GM18498 (cell line): Measurements from ENCODE around the gene ZNF28.
"Not testable (repeated sequence)": the region's sequence is repeated elsewhere in the genome, so short reads cannot be mapped to it uniquely, and the experiment has no call there.

Source experiments
- ATAC-seq: cut with Tn5 transposase; IDR thresholded peaks from one replicate; pipeline ENCODE4 v1.9.1; 2021; ENCODE audit warnings: mild to moderate bottlenecking, moderate library complexity; ENCODE audit not compliant: unreplicated experiment

The ZNF28 gene

DNA sequence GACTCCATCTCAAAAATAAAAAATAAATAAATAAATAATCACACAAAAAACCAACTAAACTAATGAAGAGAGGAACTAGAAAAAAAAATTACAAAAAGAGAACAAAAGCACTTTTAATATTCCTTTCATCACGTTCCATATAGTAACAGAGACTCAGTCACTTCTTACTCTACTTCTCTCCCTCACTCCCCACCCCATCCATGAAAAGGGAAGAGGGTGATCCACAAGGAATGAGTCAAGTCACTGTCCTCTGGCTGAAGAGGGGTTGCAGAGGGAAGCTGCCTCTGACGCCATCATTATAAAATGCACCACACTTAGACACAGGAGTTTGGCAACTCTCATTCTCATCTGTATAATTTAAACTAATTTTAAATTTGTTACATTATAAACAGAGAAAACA, 38.6 kb downstream of the ZNF28 start:
- ATAC-seq: not testable (repeated sequence)

DNA sequence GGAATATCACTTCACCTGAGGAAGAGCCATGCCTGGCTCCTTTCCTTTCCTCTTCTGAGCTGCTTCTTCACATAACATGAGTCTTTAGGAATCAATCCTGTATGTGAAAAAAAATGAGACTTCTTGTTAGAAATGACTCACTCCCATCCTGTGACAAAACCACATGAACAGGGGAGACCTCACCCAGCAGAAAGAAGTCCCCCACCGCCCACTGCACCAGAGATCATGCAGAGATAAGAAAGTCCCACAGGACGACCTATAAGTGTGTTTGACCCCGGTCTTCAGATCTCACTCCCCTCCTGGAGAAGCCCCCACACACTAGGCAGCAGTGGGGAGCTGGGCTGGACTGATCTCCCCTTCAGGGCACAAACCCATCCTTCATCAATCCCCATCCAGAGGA, 42.6 kb downstream of the ZNF28 start:
- no peak for ATAC-seq

DNA sequence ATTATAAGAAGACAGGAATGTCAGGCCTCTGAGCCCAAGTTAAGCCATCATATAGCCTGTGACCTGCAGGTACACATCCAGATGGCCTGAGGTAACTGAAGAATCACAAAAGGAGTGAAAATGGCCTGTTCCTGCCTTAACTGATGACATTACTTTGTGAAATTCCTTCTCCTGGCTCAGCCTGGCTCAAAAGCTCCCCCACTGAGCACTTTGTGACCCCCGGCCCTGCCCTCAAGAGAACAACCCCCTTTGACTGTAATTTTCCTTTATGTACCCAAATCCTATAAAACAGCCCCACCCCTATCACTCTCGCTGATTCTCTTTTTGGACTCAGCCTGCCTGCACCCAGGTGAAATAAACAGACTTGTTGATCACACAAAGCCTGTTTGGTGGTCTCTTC, 65.0 kb downstream of the ZNF28 start:
- ATAC-seq: not testable (repeated sequence)

DNA sequence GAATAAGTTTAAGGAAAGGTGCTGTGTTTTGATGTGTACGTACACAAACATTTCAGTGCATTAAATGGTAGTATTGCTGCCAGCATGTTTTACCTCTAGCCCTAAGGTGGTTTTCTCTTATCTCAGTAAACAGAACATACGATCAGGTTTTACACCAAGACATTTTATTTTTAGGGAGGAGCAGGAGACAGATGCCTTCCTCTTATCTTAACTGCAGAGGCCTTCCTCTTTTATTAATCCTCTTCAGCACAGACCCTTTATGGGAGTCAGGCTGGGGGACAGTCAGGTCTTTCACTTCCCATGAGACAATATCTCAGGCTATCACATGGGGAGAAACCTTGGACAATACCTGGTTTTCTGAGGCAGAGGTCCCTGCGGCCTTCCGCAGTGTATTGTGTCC, 71.7 kb downstream of the ZNF28 start:
- ATAC-seq: no peak

DNA sequence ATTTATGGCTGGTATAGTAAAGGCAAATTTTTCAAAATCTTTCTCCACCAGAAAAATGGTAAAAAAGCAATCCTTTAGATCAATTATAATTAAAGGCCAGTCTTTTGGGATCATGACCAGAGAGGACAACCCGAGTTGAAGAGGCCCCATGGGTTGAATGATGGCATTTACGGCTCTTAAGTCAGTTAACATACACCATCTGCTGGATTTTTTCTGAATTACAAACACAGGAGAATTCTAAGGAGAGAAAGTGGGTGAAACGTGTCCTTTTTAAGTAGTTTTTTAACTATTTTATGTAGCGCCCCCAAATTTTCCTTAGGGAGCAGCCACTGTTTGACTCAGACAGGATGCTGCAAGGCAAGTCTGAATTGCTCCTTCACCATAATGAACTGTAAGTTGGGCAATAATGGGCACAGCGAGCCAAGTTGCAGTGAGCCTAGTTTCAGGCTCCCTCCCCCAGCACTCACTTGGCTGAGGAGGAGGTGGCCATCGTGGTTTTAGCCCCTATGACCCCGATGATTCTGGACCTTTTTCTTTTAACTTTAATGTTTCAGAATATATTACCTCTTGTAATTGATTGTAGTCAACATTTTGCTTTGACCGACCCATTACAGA, 73.0 kb downstream of the ZNF28 start:
- ATAC-seq: no peak
